Loucy (cell line): Measurements from ENCODE around the gene CENPX.

Experiments used
- H2AFZ ChIP-seq: fragments of 200-600 bp; sonication (generic); 2 replicates; pipeline ENCODE4 v1.6.0; 2016; ENCODE audit warnings: antibody characterized with exemption, mild to moderate bottlenecking, low read length, moderate library complexity
- H3F3A ChIP-seq: fragments of 200-600 bp; 2 replicates; pipeline ENCODE4 v1.6.0; 2016; ENCODE audit warnings: antibody characterized with exemption, low read depth, mild to moderate bottlenecking
- H3K27me3 ChIP-seq: fragments of 200-600 bp; sonication (generic); 2 replicates; pipeline ENCODE4 v1.6.1; 2014; ENCODE audit warnings: low read length, mild to moderate bottlenecking; ENCODE audit not compliant: insufficient read depth, poor library complexity, severe bottlenecking
- H3K36me3 ChIP-seq: fragments of 200-600 bp; sonication (generic); 2 replicates; pipeline ENCODE4 v1.6.1; 2016; ENCODE audit warnings: low read length; ENCODE audit not compliant: insufficient read depth
- H3K4me1 ChIP-seq: fragments of 200-600 bp; sonication (generic); 2 replicates; pipeline ENCODE4 v1.5.1; 2014; ENCODE audit warnings: low read length, mild to moderate bottlenecking; ENCODE audit not compliant: insufficient read depth, poor library complexity, severe bottlenecking
- H3K4me2 ChIP-seq: fragments of 200-600 bp; sonication (generic); 2 replicates; pipeline ENCODE4 v1.6.0; 2014; ENCODE audit warnings: antibody characterized with exemption, low read length, low read depth, mild to moderate bottlenecking; ENCODE audit not compliant: poor library complexity, severe bottlenecking
- H3K4me3 ChIP-seq: fragments of 200-600 bp; sonication (generic); 2 replicates; pipeline ENCODE4 v1.5.1; 2014; ENCODE audit warnings: low read length, mild to moderate bottlenecking, mixed read lengths; ENCODE audit not compliant: poor library complexity, severe bottlenecking
- H3K79me2 ChIP-seq: fragments of 200-600 bp; sonication (generic); 2 replicates; pipeline ENCODE4 v1.6.1; 2014; ENCODE audit warnings: low read length; ENCODE audit not compliant: insufficient read depth
- H3K9ac ChIP-seq: fragments of 200-600 bp; sonication (generic); 2 replicates; pipeline ENCODE4 v1.6.0; 2014; ENCODE audit warnings: mild to moderate bottlenecking, low read depth, low read length, moderate library complexity; ENCODE audit not compliant: poor library complexity, severe bottlenecking
- H3K9me2 ChIP-seq: fragments of 200-600 bp; sonication (generic); replicated peaks from 2 replicates; pipeline ENCODE4 v1.6.1; 2016; ENCODE audit warnings: low read depth, low read length, mixed read lengths
- H3K9me3 ChIP-seq: fragments of 200-600 bp; sonication (generic); 2 replicates; pipeline ENCODE4 v1.6.1; 2014; ENCODE audit warnings: mild to moderate bottlenecking, antibody characterized with exemption, low read length, low read depth; ENCODE audit not compliant: insufficient read depth
- H4K20me1 ChIP-seq: fragments of 200-600 bp; sonication (generic); 2 replicates; pipeline ENCODE4 v1.6.0; 2014; ENCODE audit warnings: antibody characterized with exemption, low read length, mild to moderate bottlenecking; ENCODE audit not compliant: insufficient read depth, poor library complexity, severe bottlenecking
- CTCF ChIP-seq: fragments of 200-600 bp; sonication (generic); conservative IDR thresholded peaks from 2 replicates; pipeline ENCODE4 v1.5.1; 2014; ENCODE audit warnings: mild to moderate bottlenecking, antibody characterized with exemption, low read length
- EZH2phosphoT487 ChIP-seq: fragments of 200-600 bp; IDR thresholded peaks from 2 replicates; pipeline ENCODE4 v1.6.1; 2018; ENCODE audit warnings: antibody characterized with exemption, mild to moderate bottlenecking, moderate library complexity, borderline replicate concordance

The CENPX gene

GRCh38 chr17:82012640-82013295 is 9.9 kb downstream of the CENPX start:
- Histone ChIP-seq H3K36me3 (no peaks in the 10 kb centered on the region), H4K20me1 (no peaks in the 10 kb centered on the region), H3K27me3 (no peaks in the 10 kb centered on the region), H3K4me1 (no peaks in the 10 kb centered on the region), H3K79me2 (no peaks in the 10 kb centered on the region), H3K4me2 (no peak overlapping the region), H3K9ac (no peak overlapping the region), H3K9me3 (no peaks in the 10 kb centered on the region), H3F3A (no peaks in the 10 kb centered on the region), H3K4me3 (no peak overlapping the region), H3K9me2 (no peaks in the 10 kb centered on the region), H2AFZ (no peak overlapping the region)
- TF ChIP-seq EZH2phosphoT487, result no peak
- no peak for TF ChIP-seq CTCF

- Histone ChIP-seq H3K9me2 (no peaks in the 10 kb centered on the region), H3K27me3 (no peaks in the 10 kb centered on the region), H3K9me3 (no peaks in the 10 kb centered on the region), H3K79me2 (no peaks in the 10 kb centered on the region), H3K4me3 (no peak overlapping the region), H3F3A (no peaks in the 10 kb centered on the region), H4K20me1 (no peaks in the 10 kb centered on the region), H3K9ac (no peak overlapping the region), H3K4me2 (no peak overlapping the region), H3K4me1 (no peaks in the 10 kb centered on the region), H3K36me3 (no peaks in the 10 kb centered on the region), H2AFZ (no peak overlapping the region)
- no peak for TF ChIP-seq CTCF
- no peak for TF ChIP-seq EZH2phosphoT487
These were observed 10.4 kb downstream of the CENPX start for GRCh38 chr17:82012261-82012639.

- Histone ChIP-seq H3F3A (no peaks in the 10 kb centered on the region), H3K9ac (no peak overlapping the region), H3K4me1 (no peaks in the 10 kb centered on the region), H3K4me3 (no peak overlapping the region), H2AFZ (no peak overlapping the region), H3K9me3 (no peaks in the 10 kb centered on the region), H3K27me3 (no peaks in the 10 kb centered on the region), H3K4me2 (no peak overlapping the region), H3K79me2 (no peaks in the 10 kb centered on the region), H3K9me2 (no peaks in the 10 kb centered on the region), H4K20me1 (no peaks in the 10 kb centered on the region), H3K36me3 (no peaks in the 10 kb centered on the region)
- TF ChIP-seq CTCF (no peak), EZH2phosphoT487 (no peak)
These were observed 11.0 kb downstream of the CENPX start for GRCh38 chr17:82011617-82012187.
